A549 (cell line): Measurements from ENCODE around the gene MKNK1.

Experiments used
- ESRRA ChIP-seq: fragments of 150-350 bp; IDR thresholded peaks from 2 replicates; pipeline ENCODE4 v1.6.1; 2014; ENCODE audit warnings: mild to moderate bottlenecking, low read length, borderline replicate concordance
- HDAC2 ChIP-seq: fragments of 200-600 bp; sonication (generic); IDR thresholded peaks from 2 replicates; pipeline ENCODE4 v1.6.1; 2016
- JUNB ChIP-seq: fragments of >200 bp; sonication (Bioruptor Twin); formaldehyde crosslinking; IDR thresholded peaks from 2 replicates; pipeline ENCODE4 v1.6.1; 2016
- MYC ChIP-seq: IDR thresholded peaks from 2 replicates; pipeline ENCODE4 v1.6.1; 2012; ENCODE audit warnings: mild to moderate bottlenecking, inconsistent platforms, low read length, improper control_type of control experiment, borderline replicate concordance
- POLR2A ChIP-seq: IDR thresholded peaks from 2 replicates; pipeline ENCODE4 v1.6.1; 2012; ENCODE audit warnings: mild to moderate bottlenecking, low read length
- RCOR1 ChIP-seq: fragments of 150-350 bp; IDR thresholded peaks from 2 replicates; pipeline ENCODE4 v1.6.1; 2014; ENCODE audit warnings: antibody characterized with exemption, low read length, low read depth
- RNF2 ChIP-seq: fragments of 200-600 bp; sonication (generic); IDR thresholded peaks from 2 replicates; pipeline ENCODE4 v1.6.1; 2016; ENCODE audit warnings: low read depth, mild to moderate bottlenecking, antibody characterized with exemption, moderate library complexity, borderline replicate concordance
- ZFP36 ChIP-seq: fragments of 450-650 bp; IDR thresholded peaks from 2 replicates; pipeline ENCODE4 v1.6.1; 2014; ENCODE audit warnings: borderline replicate concordance; ENCODE audit not compliant: partially characterized antibody
- ZNF302 ChIP-seq: fragments of 250-450 bp; sonication (Bioruptor Pico); IDR thresholded peaks from 2 replicates; pipeline ENCODE4 v1.9.0; 2021; ENCODE audit warnings: inconsistent platforms, mild to moderate bottlenecking, moderate library complexity
- TF ChIP-seq, protein P1 (sequence below): fragments of >200 bp; sonication (Bioruptor Twin); formaldehyde crosslinking; IDR thresholded peaks from 3 replicates; pipeline ENCODE4 v1.5.1; 2016
- TF ChIP-seq, protein P2 (sequence below): IDR thresholded peaks from 2 replicates; pipeline ENCODE4 v1.6.1; 2012; ENCODE audit warnings: low read depth, borderline replicate concordance
- TF ChIP-seq, protein P3 (sequence below): fragments of 200-600 bp; sonication (generic); IDR thresholded peaks from 2 replicates; pipeline ENCODE4 v1.6.1; 2016; ENCODE audit warnings: antibody characterized with exemption, mild to moderate bottlenecking, moderate library complexity

DNA sequence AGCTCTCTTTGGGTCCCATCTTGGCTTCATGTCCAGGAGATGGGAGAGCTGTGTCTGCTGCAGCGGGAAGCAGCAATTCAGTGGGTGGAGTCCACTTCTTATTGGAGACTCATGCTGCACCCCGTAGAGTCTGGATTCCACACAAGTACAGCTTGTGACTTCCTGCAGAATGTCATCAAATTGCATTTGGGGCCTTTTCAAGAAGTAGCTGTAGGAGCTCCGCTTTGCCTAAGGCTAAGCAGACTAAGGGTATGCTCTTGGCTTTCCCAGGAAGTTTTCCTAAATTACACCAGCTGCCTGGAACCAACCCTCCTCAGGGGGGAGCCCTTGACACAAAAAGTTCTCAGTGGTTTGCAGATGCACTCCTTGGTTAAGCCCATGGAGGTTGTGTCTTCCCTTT is 18.3 kb upstream of the MKNK1 start:
- TF ChIP-seq, protein P1, sequence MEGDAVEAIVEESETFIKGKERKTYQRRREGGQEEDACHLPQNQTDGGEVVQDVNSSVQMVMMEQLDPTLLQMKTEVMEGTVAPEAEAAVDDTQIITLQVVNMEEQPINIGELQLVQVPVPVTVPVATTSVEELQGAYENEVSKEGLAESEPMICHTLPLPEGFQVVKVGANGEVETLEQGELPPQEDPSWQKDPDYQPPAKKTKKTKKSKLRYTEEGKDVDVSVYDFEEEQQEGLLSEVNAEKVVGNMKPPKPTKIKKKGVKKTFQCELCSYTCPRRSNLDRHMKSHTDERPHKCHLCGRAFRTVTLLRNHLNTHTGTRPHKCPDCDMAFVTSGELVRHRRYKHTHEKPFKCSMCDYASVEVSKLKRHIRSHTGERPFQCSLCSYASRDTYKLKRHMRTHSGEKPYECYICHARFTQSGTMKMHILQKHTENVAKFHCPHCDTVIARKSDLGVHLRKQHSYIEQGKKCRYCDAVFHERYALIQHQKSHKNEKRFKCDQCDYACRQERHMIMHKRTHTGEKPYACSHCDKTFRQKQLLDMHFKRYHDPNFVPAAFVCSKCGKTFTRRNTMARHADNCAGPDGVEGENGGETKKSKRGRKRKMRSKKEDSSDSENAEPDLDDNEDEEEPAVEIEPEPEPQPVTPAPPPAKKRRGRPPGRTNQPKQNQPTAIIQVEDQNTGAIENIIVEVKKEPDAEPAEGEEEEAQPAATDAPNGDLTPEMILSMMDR: peak; percentile 47
- TF ChIP-seq POLR2A: no peak
- no peak for TF ChIP-seq RNF2
- no peak for TF ChIP-seq JUNB
- no peak for TF ChIP-seq RCOR1
- no peak for TF ChIP-seq ZNF302 (CRISPR knock-in tag)
- TF ChIP-seq ZFP36: no peak
- no peak for TF ChIP-seq HDAC2
- TF ChIP-seq, protein P2, sequence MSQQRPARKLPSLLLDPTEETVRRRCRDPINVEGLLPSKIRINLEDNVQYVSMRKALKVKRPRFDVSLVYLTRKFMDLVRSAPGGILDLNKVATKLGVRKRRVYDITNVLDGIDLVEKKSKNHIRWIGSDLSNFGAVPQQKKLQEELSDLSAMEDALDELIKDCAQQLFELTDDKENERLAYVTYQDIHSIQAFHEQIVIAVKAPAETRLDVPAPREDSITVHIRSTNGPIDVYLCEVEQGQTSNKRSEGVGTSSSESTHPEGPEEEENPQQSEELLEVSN: no peak
- no peak for TF ChIP-seq ESRRA
- TF ChIP-seq, protein P3, sequence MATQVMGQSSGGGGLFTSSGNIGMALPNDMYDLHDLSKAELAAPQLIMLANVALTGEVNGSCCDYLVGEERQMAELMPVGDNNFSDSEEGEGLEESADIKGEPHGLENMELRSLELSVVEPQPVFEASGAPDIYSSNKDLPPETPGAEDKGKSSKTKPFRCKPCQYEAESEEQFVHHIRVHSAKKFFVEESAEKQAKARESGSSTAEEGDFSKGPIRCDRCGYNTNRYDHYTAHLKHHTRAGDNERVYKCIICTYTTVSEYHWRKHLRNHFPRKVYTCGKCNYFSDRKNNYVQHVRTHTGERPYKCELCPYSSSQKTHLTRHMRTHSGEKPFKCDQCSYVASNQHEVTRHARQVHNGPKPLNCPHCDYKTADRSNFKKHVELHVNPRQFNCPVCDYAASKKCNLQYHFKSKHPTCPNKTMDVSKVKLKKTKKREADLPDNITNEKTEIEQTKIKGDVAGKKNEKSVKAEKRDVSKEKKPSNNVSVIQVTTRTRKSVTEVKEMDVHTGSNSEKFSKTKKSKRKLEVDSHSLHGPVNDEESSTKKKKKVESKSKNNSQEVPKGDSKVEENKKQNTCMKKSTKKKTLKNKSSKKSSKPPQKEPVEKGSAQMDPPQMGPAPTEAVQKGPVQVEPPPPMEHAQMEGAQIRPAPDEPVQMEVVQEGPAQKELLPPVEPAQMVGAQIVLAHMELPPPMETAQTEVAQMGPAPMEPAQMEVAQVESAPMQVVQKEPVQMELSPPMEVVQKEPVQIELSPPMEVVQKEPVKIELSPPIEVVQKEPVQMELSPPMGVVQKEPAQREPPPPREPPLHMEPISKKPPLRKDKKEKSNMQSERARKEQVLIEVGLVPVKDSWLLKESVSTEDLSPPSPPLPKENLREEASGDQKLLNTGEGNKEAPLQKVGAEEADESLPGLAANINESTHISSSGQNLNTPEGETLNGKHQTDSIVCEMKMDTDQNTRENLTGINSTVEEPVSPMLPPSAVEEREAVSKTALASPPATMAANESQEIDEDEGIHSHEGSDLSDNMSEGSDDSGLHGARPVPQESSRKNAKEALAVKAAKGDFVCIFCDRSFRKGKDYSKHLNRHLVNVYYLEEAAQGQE: no peak
- TF ChIP-seq MYC: no peak
